Activated naive CD4-positive, alpha-beta T cell treated with anti-CD3 and anti-CD28 coated beads, Interleukin-2, amount 50 U/mL, for 72 hours (primary cell): ENCODE measurements around the gene ADK. TPM values are rescaled to one million over a fixed set of nuclear protein-coding genes. Genes with fewer than 3 reads are reported as not detected.
"Not testable (repeated sequence)": the region's sequence is repeated elsewhere in the genome, so short reads cannot be mapped to it uniquely, and the experiment has no call there.

Experiments
- ATAC-seq, 2 donors: fragments of 150-1000 bp; cut with Tn5 transposase; 2 replicates each; pipeline ENCODE4 v1.10.0; 2021; ENCODE audit warnings: mild to moderate bottlenecking in 2 of 2, moderate library complexity in 2 of 2
- DNase-seq, 2 donors: peaks; one replicate each; pipeline ENCODE4 v3.0.0; 2021 to 2022; ENCODE audit warnings: low spot score in 2 of 2
- H3K27ac Mint-ChIP-seq, 2 donors: one replicate each; pipeline ENCODE4 v1.8.0; 2022; ENCODE audit warnings: mild to moderate bottlenecking in 2 of 2, mixed read lengths in 2 of 2
- H3K36me3 Mint-ChIP-seq, 2 donors: one replicate each; pipeline ENCODE4 v1.8.0; 2022; ENCODE audit warnings: mixed read lengths in 2 of 2
- H3K9me3 Mint-ChIP-seq, 2 donors: one replicate each; pipeline ENCODE4 v1.8.0; 2022; ENCODE audit warnings: mixed read lengths in 2 of 2
- total RNA-seq, 2 donors: library from RNA; stranded (reverse); gene quantifications; one replicate each; pipeline ENCODE4 v1.2.3, GENCODE V29; 2022

The ADK gene
- total RNA-seq, 2 donors from 2014 or later: 52.0 to 53.3 TPM

- ATAC-seq (no peak), DNase-seq (no peak)
- Mint-ChIP-seq H3K36me3 (peaks cover 28 to 42% of the 10 kb centered on the region in 2 donors), H3K9me3 (peaks cover 8 to 23% of the 10 kb centered on the region in 2 donors), H3K27ac (no peak overlapping the region)
Observed at GRCh38 chr10:74518061-74518460, 367.0 kb downstream of the ADK start.

GRCh38 chr10:74521526-74521925, 370.5 kb downstream of the ADK start:
- Mint-ChIP-seq H3K27ac (no peak overlapping the region), H3K36me3 (peaks cover 0 to 11% of the 10 kb centered on the region in 2 donors), H3K9me3 (peaks cover 0 to 4% of the 10 kb centered on the region in 2 donors)
- ATAC-seq (no peak), DNase-seq (no peak)

- DNase-seq (no peak), ATAC-seq (no peak)
- Mint-ChIP-seq H3K27ac (no peak overlapping the region), H3K36me3 (peaks cover 7 to 20% of the 10 kb centered on the region in 2 donors), H3K9me3 (peaks cover 0 to 4% of the 10 kb centered on the region in 2 donors)
Observed at GRCh38 chr10:74523199-74523598, 372.2 kb downstream of the ADK start.

GRCh38 chr10:74525885-74526284, 374.9 kb downstream of the ADK start:
- no peak for ATAC-seq
- no peak overlapping the region for H3K27ac Mint-ChIP-seq
- no peak for DNase-seq
- H3K9me3 Mint-ChIP-seq: peaks cover 0 to 4% of the 10 kb centered on the region in 2 donors
- H3K36me3 Mint-ChIP-seq: peaks cover 7 to 22% of the 10 kb centered on the region in 2 donors

- peaks cover 7 to 22% of the 10 kb centered on the region in 2 donors for H3K36me3 Mint-ChIP-seq
- ATAC-seq, H3K9me3 Mint-ChIP-seq, H3K27ac Mint-ChIP-seq, DNase-seq: not testable (repeated sequence)
Observed at GRCh38 chr10:74527611-74528010, 376.6 kb downstream of the ADK start.

- H3K36me3 Mint-ChIP-seq: peaks cover 7 to 22% of the 10 kb centered on the region in 2 donors
- no peak overlapping the region for H3K27ac Mint-ChIP-seq
- ATAC-seq (no peak), DNase-seq (no peak)
- no peaks in the 10 kb centered on the region for H3K9me3 Mint-ChIP-seq
Observed at GRCh38 chr10:74529205-74529604, 378.2 kb downstream of the ADK start.

GRCh38 chr10:74530981-74531380, 380.0 kb downstream of the ADK start:
- ATAC-seq (no peak), DNase-seq (no peak)
- Mint-ChIP-seq H3K36me3 (peaks cover 7 to 22% of the 10 kb centered on the region in 2 donors), H3K27ac (no peak overlapping the region), H3K9me3 (no peaks in the 10 kb centered on the region)

- Mint-ChIP-seq H3K36me3 (peaks cover 0 to 6% of the 10 kb centered on the region in 2 donors), H3K27ac (no peak overlapping the region), H3K9me3 (peaks cover 2 to 5% of the 10 kb centered on the region in 2 donors)
- DNase-seq (no peak), ATAC-seq (no peak)
Observed at GRCh38 chr10:74539317-74539716, 388.3 kb downstream of the ADK start.

- peaks cover 2 to 4% of the 10 kb centered on the region in 2 donors for H3K9me3 Mint-ChIP-seq
- DNase-seq: no peak
- no peak overlapping the region for H3K27ac Mint-ChIP-seq
- ATAC-seq: no peak
- H3K36me3 Mint-ChIP-seq: peaks cover 0 to 5% of the 10 kb centered on the region in 2 donors
Observed at GRCh38 chr10:74541375-74541774, 390.4 kb downstream of the ADK start.

GRCh38 chr10:74542077-74542476, 391.1 kb downstream of the ADK start:
- no peaks in the 10 kb centered on the region for H3K9me3 Mint-ChIP-seq
- H3K36me3 Mint-ChIP-seq: no peaks in the 10 kb centered on the region
- no peak overlapping the region for H3K27ac Mint-ChIP-seq
- DNase-seq (no peak), ATAC-seq (no peak)

- ATAC-seq (no peak), DNase-seq (no peak)
- Mint-ChIP-seq H3K36me3 (no peaks in the 10 kb centered on the region), H3K27ac (no peak overlapping the region), H3K9me3 (no peaks in the 10 kb centered on the region)
Observed at GRCh38 chr10:74543276-74543675, 392.3 kb downstream of the ADK start.

GRCh38 chr10:74544106-74544505, 393.1 kb downstream of the ADK start:
- no peaks in the 10 kb centered on the region for H3K36me3 Mint-ChIP-seq
- DNase-seq (no peak), ATAC-seq (no peak)
- H3K9me3 Mint-ChIP-seq: no peaks in the 10 kb centered on the region
- H3K27ac Mint-ChIP-seq: no peak overlapping the region

GRCh38 chr10:74548676-74549075, 397.7 kb downstream of the ADK start:
- ATAC-seq (no peak), DNase-seq (no peak)
- no peak overlapping the region for H3K27ac Mint-ChIP-seq
- H3K9me3 Mint-ChIP-seq: no peaks in the 10 kb centered on the region
- H3K36me3 Mint-ChIP-seq: peaks cover 0 to 6% of the 10 kb centered on the region in 2 donors

GRCh38 chr10:74556072-74556705, 405.2 kb downstream of the ADK start:
- no peak overlapping the region for H3K27ac Mint-ChIP-seq
- H3K9me3 Mint-ChIP-seq: peaks cover 0 to 5% of the 10 kb centered on the region in 2 donors
- no peak for ATAC-seq
- DNase-seq: no peak
- peaks cover 0 to 11% of the 10 kb centered on the region in 2 donors for H3K36me3 Mint-ChIP-seq

- H3K36me3 Mint-ChIP-seq: peaks cover 0 to 11% of the 10 kb centered on the region in 2 donors
- H3K27ac Mint-ChIP-seq: no peak overlapping the region
- H3K9me3 Mint-ChIP-seq: peaks cover 0 to 5% of the 10 kb centered on the region in 2 donors
- ATAC-seq: no peak
- DNase-seq: no peak
Observed at GRCh38 chr10:74557098-74557497, 406.1 kb downstream of the ADK start.

- DNase-seq (no peak), ATAC-seq (peak; percentile 34 to 76)
- Mint-ChIP-seq H3K27ac (peak overlapping the region; percentile 36 to 48), H3K9me3 (peaks cover 0 to 5% of the 10 kb centered on the region in 2 donors), H3K36me3 (peaks cover 0 to 6% of the 10 kb centered on the region in 2 donors)
Observed at GRCh38 chr10:74558403-74558802, 407.4 kb downstream of the ADK start.

- ATAC-seq (no peak), DNase-seq (no peak)
- Mint-ChIP-seq H3K36me3 (peaks cover 0 to 6% of the 10 kb centered on the region in 2 donors), H3K9me3 (peaks cover 0 to 5% of the 10 kb centered on the region in 2 donors), H3K27ac (peak overlapping the region in 1 of 2 donors; percentile 36)
Observed at GRCh38 chr10:74558897-74559296, 407.9 kb downstream of the ADK start.

- not testable (repeated sequence) for ATAC-seq
Observed at GRCh38 chr10:74568896-74569295, 417.9 kb downstream of the ADK start.

More at GRCh38 chr10:74568896-74569295, 417.9 kb downstream of the ADK start:
- DNase-seq, H3K27ac Mint-ChIP-seq: not testable (repeated sequence)
- Mint-ChIP-seq H3K36me3 (peaks cover 18 to 23% of the 10 kb centered on the region in 2 donors), H3K9me3 (peaks cover 4 to 11% of the 10 kb centered on the region in 2 donors)
